Activated gamma-delta T cell (primary cell): ENCODE results near the gene EPHB2.

Experiments
- DNase-seq: peaks from one replicate; lab custom pipeline; 2025; lab: John Stamatoyannopoulos, UW

EPHB2 gene

DNA sequence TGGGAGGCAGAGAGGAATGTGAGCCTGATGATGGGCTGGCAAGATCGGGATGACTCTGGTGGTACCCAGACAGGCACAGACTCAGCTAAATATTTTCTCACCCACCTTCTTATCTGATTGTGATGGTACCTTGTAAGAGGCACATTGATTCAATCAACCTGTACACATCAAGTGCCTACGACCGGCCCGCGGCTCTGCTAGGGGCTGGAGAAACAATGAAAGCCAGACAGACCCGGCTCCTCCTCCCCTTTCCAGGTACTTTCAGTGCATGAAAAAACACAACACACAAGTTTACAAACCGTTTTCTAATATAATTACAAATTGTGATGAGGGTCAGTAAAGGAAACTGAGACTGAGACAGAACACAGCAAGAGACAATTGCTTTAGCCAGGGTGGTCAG lies 147.0 kb downstream of the EPHB2 start:
- no peak for DNase-seq

DNA sequence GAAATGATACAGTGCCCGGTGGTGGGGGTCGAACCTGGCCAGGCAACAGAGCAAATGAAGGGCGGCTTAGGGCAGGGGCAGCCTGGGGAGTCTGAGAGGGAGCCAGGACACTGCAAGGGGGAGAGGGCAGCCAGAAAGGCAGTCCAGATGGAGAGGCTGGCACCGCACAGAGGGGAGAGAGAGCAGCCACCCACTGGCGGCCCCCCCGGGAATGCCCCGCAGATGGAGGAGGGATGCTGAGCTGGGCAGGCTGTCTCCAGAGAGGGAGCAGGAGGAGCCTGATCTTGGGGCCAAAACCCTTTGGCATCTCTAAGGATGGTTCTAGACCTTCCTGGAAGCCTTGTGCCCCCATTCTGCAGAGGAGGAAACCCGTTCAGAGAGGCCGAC lies 149.8 kb downstream of the EPHB2 start:
- DNase-seq = no peak

DNA sequence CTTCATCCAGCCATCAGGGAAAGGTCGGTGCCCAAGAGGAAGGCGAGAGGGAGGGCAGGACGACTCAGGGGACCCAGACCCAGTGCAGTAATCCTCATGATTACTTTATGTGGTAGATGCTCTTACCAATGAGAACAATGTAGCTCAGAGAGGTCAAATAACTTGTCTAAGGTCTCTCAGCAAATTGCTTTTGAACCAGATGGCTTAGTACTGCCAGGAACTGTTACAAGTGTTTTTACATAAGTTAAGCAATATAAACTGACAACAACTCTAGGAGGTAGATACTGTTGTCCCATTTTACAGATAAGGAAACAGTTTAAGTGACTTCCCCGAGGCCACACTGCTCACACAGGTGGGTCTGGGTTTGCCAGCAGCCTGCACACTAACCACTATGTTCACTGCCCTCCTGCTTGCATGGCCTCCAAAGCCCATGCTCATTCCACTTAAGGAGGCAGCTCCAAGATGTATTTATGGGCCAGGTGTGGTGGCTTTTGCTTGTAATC lies 150.3 kb downstream of the EPHB2 start:
- no peak for DNase-seq

DNA sequence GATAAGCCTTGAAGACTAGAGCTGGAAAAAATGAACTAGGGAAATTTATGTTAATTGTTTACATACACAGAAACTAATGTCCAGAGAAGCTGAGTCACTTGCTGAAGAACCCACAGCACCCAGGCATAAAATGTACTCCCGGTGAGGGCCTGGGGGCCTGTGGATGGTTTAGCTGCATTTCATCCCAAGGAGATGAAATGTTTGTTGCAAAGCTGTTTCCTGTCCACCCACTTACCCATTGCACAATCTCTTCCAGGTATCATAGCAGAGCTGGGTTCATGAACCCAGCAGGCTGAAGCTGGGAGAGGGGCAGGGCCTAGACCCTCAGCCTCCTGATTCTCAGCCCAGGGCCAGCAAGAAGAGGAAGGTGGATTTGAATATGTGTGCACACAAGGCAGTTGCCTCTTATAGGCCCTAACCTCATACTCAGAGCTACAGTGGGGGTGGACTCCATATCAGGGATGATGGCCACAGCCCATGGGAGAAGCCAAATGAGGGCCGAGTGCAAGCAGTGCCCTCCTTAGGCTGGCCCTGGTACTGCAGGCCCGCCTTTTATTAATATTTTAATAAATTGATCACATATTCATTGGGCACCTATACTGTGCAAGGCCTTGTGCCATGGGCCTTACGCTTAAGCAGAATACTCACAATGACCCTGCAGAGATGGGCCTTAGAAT lies 151.3 kb downstream of the EPHB2 start:
- no peak for DNase-seq

DNA sequence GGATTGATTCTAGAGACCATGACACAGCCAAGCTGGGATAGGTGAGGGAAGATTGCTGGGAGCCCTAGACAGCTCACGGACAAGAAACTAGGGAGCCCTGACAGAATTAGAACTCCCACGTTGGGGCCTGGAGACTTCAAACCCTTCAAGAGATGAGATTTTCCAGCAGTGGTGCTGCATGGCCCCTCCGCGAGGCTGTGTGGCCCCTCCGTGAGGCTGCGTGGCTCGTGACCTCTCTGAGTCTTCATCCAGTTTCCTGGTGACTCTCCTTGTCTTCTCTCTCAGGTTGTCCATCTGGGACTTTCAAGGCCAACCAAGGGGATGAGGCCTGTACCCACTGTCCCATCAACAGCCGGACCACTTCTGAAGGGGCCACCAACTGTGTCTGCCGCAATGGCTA lies 152.1 kb downstream of the EPHB2 start:
- DNase-seq = no peak

DNA sequence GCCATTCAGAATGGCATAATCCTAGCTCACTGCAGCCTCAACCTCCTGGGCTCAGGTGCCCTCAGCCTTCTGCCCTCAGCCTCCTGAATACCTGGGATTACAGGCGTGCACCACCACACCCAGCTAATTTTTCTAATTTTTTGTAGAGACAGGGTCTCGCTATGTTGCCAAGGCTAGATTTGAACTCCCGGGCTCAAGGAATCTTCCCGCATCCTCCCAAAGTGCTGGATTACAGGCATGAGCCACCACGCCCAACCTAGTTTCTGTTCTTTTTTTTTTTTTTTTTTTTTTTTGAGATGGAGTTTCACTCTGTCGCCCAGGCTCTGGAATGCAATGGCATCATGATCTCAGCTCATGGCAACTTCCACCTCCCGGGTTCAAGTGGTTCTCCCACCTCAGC lies 153.1 kb downstream of the EPHB2 start:
- no peak for DNase-seq

DNA sequence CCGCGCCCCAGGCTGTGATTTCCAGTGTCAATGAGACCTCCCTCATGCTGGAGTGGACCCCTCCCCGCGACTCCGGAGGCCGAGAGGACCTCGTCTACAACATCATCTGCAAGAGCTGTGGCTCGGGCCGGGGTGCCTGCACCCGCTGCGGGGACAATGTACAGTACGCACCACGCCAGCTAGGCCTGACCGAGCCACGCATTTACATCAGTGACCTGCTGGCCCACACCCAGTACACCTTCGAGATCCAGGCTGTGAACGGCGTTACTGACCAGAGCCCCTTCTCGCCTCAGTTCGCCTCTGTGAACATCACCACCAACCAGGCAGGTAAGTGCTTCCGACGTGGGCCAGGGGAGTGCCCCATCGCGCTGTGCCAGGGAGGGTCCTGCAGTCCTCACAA lies 154.2 kb downstream of the EPHB2 start:
- no peak for DNase-seq

DNA sequence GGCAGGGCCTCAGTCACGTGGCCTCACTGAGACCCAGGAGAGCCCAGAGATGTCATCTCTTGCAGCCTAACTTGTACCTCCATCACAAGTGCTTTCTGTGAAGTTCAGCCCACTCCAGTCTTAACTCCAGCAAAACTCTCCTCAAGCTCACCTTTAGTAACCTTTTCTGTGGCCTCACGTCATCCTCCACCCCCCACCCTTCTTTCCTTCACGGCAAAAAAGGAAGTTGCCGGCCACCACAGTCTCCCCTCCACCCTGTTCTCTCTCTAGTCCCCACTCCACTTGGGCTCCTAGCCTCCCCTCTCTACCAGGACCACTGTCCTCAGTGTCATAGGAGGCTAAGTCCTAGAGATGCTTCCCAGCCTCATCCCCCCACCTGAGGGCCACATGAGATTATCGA lies 155.1 kb downstream of the EPHB2 start:
- DNase-seq = no peak

DNA sequence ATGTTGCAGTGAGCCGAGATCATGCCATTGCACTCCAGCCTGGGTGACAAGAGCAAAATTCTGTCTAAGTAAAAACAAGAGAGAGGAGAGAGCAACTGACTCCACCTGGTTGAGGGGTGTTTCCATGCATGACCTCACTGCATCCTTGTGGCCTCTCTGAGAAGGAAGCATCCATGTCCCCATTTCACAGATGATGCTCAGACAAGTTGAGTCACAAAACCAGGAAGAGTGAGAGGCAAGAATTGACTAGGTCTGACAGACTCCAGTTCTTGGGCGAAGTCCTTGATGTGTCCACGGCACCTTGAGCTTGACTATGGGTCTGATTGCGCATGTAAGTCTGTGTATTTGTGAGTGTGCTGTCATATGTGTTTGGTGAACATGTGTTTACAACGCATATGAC lies 156.2 kb downstream of the EPHB2 start:
- DNase-seq = no peak

DNA sequence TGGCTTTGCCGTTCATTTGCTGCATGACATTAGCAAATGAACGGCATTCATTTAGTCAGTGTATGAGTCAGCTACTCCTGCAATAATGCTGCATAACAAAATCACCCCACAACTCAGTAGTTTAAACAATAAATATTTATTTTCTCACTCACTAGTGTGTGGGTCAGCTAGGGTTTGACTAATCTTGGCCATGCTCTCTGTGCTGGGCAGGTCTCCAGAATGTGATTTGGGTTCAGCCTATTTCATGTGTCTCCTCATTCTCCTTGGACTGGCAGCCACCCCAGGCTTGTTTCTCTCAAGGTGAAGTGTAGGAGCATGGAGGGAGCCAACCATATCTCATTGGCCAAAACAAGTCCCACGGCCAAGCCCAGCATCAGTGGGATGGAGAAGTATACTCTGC lies 157.7 kb downstream of the EPHB2 start:
- no peak for DNase-seq

DNA sequence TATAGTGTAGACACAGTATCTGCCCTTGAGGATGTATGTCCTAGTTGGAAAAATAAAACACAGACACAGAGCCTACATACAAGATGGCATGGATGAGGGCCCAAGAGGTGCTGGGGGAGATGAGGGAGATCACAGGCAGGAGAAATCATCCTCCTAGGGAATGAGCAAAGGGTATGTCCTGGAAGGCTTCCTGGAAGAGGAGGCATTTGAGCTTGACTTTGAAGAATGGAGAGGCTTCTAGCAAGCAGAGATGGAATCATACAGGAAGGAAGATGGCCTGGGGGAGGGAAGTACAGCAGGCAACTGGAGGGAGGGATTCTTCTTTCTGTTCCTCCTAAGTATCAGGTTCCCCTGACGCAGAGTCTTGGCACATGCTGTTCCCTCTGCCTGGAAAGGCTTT lies 158.7 kb downstream of the EPHB2 start:
- no peak for DNase-seq

DNA sequence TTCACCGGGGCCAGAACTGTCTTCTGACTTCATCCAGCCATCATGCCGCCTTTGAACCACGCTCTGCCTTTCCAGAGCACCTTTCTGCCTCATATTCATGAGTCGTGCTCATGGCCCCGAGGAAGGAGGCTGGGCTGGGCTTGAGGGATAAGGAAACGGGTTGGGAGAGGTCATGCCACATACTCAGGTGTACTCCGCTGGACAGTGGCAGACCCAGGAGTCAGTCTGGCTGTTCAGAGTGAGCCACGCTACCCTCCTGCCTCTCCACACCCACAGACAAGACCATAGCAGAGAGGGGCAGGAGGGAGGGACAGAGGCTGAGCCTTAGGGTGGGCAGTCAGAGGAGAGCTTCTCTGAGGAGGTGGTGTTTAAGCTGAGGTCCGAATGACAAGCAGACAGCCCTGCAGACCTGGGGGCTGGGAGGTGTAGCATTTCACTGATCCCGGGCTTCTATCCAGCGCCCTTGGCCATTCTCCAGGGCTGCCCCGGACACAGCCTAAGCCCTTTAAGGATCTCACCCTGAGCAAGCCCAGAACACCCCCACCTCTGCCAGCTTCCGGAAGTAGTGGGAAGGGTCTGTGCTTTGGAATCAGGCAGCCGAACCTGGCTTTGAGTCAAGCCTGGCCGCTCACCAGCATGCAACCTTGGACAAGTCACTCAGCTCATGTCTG lies 159.7 kb downstream of the EPHB2 start:
- DNase-seq = no peak

DNA sequence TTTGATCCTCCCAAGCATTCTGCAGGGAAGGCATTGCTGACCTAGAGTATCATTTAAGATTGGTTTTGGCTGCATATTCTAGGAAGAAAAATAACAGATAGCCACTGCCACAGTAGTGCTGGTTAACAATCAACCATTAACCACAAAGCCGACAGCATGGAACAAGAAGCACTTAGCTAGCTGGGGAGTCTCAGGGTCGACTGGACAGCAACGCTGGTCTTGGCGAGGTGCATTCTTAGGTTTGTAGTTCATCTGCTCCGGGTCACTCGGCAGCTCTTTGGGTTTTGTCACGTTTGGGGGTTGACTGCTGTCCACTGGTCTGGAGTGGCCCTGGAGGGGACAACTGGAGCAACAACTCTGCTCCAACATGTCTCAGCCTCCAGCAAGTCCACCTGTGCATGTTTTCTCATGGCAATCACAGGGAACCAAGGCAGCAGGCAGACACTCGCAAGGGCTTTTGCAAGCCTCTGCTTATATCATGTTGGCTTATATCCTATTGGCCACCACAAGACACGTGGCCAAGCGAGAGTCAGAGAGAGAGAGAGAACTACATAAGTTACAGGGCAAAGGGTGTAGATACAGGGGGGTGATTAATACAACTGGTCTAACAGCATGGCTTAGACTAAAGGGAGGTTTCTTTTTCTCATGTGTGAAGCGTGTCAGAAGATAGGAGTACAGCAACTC lies 162.5 kb downstream of the EPHB2 start:
- DNase-seq = no peak

DNA sequence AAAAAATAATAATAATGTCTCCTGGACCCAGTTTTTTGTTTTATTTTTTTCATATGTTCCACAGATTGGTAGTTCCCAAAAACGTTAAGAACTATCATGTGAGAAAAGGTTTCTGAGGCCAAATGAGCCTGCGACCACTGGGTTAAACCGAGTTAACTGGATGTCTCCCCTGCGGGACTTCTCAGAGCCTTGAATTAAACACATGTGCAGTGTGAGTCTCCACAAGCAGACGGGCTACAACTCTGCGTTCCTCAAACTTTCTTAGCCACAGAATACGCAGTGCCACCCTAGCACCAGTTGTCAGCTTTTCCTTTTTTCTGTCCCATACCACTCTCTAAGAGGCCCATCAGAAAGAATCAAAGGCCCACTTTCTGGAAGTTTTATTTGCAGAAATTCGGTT lies 164.1 kb downstream of the EPHB2 start:
- no peak for DNase-seq

DNA sequence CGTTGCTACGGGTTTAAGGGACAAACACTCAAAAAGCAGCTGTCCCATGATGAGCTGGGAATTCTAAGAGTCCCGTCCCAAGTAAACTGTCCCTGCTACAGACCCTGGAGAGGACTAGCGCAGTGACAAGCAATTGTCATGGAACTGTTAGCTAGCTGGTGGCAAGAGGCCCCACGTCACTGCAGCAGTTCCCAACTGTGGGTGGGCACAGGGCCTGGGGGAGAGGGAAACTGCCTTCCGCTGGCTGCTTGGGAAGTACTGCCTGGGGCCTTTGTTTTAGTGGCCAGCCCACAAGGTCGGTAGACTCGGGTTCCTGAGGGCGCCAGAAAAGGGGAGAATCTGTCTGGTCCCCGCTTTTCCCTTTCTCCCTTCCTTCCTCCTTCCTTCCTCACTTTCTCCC lies 164.6 kb downstream of the EPHB2 start:
- DNase-seq = no peak

DNA sequence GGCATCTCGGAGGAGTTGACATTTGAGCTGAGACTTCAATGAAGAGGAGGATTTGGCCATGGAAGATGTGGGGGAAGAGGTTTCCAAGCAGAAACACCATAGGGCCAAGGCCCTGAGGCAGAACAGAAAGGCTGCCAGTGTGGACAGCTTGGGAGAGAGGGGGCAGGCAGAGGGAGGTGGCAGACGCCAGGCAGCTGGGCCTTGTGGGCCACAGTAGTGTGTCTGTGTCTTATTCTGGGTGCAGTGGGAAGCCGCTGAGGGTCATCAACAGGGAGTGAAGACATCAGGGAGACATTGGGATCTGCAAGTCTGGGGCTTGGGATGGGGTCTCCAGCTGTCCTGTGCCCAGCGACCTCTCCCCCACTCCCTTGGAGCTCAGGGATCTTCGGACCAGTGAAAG lies 165.2 kb downstream of the EPHB2 start:
- no peak for DNase-seq

DNA sequence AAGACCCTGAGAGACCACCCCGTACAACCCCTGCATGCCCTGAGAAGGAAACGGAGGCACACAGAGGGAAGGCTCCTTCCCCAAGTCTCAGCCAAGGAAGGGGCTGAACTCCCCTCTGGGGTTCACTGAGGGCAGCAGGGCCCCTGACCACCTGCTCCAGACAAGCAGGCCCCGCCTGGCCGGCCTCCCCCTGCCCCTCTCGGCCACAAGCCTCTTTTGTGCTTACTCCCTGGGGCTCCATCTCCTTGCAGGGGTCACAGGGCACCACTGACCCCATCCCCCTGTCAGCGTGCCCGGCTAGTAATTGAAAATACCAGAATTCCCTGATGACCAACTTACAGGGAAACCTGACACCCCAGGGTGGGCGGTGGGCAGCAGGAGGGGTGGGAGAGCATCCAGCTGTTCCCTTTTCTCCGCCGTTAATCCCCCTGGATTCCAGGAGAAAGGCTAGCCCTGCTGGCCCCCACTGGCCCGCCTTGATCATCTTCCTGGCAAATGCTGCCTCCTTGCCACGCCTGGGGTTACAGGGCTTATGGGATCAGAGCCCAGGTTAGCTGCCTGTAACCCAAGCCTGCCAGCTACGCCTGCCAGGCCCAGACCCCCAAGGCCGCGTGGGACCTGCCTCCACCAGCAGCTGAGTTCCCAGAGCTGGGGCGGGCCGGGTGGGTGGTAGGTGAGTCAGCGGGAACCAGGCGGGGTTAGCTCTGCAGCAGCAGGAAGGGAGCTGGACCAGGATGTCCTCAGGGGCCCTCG lies 165.9 kb downstream of the EPHB2 start:
- DNase-seq = no peak

DNA sequence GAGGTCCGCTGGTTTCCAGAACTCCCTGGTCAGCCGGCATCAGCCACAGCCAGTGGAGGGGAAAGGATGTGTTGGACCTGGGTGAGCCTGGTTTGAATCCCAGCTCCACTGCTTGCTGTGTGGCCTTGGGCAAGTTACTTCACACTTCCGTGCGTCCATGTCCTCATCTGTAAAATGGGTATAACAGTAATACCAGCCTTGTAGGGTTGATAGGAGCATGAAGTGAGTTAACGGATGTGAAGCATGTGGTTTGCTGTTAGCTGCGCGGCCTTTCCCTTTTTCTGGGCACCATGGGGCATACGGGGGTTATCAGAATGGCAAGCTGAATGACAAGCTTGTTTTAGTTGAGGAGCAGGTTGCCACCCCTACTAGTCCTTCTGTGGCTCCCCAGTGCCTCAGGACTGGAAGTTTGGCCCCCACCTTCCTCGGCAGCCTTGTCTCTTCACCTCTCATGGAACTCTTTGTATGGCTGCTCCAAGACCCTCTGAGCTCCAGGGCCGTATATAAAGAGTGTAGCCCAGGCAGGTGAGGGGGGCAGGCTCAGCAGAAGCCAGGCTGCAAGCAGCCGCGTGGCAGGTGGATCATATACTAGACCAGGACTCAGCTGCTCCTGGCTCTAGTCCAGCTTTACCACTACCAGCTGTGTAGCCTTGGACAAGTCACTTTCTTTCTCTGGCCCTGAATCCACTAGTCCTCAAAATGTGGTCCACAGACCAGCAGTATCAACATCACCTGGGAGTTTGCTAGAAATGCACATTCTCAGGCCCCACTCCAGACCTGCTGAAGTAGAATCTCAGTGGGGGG lies 166.7 kb downstream of the EPHB2 start:
- DNase-seq = no peak

DNA sequence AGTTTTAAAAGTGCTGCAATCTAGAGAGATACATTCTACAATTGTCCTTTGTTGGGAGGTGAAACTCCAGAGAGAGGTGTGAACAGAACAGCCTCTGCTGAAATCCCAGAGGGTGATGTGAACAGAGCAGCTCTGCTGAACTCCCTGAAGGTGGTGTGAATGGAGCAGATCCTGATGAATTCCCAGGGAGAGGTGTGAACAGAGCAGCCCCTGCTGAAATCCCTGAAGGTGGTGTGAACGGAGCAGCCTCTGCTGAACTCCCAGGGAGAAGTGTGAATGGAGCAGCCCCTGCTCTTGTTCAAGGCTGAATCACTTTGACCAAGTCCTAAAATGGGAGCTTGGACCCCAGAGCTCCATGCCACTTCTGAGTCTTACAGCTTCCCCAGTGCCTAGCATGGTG lies 167.3 kb downstream of the EPHB2 start:
- DNase-seq = no peak

DNA sequence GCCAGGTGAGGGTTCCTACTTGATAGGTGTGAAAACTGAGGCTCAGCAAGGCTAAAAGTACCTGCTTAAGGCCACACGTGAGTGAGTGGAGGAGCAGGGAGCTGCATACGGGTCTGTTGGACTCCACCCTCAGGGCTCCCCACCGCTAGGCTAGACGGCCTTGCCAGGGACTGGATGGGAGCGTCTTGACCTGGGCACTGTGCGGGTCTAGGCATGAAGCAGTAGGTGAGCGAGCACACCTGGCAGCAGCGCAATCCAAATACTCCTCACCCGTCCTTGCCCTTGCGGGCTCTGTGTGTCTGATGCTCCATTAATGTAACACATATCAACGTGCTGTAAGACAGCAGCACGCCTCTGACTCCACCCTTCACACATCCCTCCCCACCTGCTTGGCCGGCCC lies 168.0 kb downstream of the EPHB2 start:
- DNase-seq = no peak

DNA sequence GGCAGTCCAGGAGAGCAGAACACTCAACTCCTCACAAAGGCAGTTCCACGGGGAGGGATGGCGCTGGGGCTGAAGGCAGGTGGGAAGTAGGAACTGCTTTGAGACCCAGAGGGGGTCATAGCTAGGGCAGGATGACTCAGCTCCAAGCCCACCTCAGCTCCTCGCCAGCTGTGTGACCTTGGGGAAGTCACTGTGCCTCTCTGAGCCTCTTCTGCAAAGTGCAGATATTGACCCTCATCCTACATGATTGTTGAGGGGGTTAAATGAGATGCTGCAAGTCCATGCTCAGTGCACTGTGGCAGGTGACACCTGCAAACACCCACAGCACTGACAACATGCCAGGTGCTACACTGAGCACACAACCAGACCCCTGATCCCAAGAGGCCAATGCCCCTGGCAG lies 168.8 kb downstream of the EPHB2 start:
- DNase-seq = no peak

DNA sequence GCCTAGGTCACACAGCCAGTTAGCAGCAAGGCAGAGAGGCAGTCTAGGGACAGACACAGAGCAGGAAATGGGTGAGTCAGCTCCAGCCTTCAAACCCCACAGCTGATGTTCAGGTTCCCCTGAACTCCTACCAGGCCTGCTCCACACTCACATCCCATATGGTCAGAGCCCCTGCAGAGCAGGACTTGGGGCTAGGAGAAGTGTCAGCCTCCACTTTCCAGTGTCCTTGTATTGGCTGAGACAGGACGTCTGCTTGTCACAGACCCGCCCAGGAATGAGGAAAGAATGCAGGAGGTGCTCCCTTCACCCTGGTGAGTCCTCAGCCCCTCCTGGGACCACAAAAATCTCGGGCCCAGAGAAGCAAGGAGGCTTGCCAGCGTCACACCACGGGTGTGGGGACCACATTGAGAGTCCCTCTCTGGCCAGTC lies 169.5 kb downstream of the EPHB2 start:
- DNase-seq = no peak
